GM12875 (cell line): ENCODE results near the gene CPNE6.

Experiments used
- H3K4me3 ChIP-seq: one replicate; pipeline ENCODE4 v1.5.1; 2011; ENCODE audit warnings: low read depth, low read length, control low read depth
- TF ChIP-seq, protein P1 (sequence below): IDR thresholded peaks from 2 replicates; pipeline ENCODE4 v1.5.1; 2011; ENCODE audit warnings: low read depth, mild to moderate bottlenecking, control low read depth, inconsistent platforms, low read length, moderate library complexity, borderline replicate concordance; ENCODE audit not compliant: insufficient read depth

Gene CPNE6

DNA sequence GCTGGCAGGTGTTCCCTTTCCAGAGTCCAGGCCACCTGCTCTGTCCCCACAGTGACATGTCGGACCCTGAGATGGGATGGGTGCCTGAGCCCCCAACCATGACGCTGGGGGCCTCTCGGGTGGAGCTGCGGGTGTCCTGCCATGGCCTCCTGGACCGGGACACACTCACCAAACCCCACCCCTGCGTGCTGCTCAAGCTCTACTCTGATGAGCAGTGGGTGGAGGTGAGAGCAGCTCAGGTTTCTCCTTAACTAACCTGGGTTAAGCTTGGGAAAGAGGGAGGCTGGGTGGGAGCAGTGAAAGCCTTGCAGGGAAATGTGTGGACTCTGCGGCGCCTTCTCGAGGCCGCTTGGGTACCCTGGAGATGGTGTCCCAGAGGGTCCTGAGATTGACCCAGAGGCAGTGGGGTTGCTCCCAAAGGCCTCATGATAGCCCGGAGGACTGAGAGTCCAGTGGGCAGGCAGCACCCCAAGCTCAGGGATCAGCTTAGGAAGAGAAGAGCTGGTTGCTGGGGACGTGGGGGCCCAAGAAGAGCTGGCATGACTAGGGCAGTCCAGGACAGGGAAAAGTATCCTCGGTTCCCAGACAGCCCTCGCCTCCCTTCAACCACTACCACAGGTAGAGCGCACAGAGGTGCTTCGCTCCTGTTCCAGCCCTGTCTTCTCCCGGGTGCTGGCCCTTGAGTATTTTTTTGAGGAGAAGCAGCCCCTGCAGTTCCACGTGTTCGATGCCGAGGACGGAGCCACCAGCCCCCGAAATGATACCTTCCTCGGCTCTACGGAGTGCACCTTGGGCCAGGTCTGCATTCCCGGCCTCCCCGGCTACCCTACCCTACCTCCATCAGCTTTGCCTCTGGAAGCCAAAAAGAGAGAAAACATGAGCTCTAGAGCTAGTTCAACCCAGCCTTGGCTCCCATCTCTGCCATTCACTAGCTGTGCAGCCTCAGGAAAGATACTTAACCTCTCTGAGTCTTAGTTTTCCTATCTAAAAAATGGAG lies 1.8 kb downstream of the CPNE6 start:
- no peak overlapping the region for H3K4me3 ChIP-seq
- TF ChIP-seq, protein P1, sequence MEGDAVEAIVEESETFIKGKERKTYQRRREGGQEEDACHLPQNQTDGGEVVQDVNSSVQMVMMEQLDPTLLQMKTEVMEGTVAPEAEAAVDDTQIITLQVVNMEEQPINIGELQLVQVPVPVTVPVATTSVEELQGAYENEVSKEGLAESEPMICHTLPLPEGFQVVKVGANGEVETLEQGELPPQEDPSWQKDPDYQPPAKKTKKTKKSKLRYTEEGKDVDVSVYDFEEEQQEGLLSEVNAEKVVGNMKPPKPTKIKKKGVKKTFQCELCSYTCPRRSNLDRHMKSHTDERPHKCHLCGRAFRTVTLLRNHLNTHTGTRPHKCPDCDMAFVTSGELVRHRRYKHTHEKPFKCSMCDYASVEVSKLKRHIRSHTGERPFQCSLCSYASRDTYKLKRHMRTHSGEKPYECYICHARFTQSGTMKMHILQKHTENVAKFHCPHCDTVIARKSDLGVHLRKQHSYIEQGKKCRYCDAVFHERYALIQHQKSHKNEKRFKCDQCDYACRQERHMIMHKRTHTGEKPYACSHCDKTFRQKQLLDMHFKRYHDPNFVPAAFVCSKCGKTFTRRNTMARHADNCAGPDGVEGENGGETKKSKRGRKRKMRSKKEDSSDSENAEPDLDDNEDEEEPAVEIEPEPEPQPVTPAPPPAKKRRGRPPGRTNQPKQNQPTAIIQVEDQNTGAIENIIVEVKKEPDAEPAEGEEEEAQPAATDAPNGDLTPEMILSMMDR: no peak

DNA sequence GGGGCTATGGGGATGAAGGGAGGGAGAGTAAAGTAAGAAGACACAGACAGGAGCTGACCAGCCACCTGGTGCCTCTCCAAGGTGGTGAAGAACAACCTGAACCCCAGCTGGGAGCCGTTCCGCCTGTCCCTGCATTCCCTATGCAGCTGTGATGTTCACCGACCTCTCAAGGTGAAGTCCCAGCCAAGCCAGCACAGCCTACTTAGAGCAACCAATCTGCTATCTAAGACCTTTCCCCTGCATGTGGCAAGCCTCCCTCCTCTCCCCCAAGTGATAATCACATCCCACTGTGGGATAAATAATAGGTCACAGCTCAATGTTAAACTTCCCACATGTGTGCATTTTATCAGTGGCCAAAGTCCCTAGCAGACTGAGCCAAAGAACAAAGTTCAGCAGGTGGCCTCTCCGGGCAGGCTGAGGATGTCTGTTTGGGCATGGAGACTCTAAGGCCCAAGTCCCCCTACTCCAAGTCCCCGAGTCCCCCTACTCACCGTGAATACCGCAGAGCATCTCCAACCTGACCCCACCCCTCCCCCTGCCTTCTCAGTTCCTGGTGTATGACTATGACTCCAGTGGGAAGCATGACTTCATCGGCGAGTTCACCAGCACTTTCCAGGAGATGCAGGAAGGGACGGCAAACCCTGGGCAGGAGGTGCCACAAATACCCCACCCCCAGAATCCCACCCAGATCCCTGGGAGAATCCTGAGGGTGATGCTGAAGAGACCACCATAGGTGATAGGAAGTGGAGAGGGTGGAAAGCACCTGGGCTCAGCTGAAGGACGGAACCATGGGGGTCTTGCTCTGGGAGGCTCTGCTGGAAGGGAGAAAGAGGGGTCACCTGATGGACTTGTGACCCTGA lies 3.5 kb downstream of the CPNE6 start:
- TF ChIP-seq, protein P1: no peak
- no peak overlapping the region for H3K4me3 ChIP-seq

DNA sequence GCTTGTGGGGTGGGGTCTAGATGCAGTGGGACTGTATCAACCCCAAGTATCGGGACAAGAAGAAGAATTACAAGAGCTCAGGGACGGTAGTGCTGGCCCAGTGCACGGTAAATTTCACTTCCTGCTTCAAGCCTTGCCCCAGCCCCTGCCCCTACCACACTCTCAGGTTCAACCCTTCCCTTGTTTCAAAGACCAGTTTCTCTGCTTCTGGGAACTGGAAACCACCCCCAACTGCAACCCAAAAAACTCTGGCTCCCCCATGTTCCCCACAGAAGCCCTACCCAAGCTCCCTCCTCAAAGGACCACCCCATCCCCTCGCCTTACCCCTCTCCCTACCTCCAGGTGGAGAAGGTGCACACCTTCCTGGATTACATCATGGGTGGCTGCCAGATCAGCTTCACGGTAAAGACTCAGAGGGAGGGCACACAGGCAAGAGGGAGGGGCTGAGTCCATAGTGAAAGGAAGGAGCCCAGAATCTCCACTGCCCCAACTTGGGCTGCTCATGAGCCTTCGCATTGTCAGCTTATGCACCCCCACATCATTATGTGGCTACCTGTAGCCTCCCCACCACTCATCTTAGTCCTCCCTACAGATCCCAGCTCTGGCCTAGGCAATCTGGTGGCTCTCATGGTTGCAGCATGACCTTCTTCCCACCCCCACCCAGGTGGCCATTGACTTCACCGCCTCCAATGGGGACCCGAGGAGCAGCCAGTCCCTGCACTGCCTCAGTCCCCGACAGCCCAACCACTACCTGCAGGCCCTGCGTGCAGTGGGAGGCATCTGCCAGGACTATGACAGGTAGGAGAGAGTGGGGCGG lies 4.3 kb downstream of the CPNE6 start:
- TF ChIP-seq, protein P1: no peak
- no peak overlapping the region for H3K4me3 ChIP-seq

DNA sequence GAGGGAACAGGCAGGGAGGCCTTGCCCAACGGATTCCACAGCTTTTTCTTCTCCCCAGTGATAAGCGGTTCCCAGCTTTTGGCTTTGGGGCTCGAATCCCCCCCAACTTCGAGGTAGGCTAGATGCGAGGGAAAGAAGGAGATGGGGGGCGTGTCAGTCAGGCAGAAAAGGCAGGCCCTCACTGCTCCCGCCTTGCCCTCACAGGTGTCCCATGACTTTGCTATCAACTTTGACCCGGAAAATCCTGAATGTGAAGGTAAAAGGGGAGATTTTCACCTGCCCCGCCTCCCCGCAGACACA lies 4.9 kb downstream of the CPNE6 start:
- H3K4me3 ChIP-seq: no peak overlapping the region
- TF ChIP-seq, protein P1: no peak

DNA sequence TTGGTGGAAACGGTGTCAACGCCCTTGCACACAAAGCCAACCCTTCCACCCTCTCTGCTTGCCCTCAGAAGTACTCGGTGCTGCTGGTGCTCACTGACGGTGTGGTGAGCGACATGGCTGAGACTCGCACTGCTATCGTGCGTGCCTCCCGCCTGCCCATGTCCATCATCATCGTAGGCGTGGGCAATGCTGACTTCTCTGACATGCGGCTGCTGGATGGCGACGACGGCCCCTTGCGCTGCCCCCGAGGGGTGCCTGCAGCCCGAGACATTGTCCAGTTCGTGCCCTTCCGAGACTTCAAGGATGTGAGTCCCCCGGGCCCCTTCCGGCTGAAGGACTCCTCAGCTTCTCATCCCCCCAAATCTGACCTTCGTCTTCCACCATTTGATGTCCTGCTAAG lies 5.7 kb downstream of the CPNE6 start:
- TF ChIP-seq, protein P1: no peak
- H3K4me3 ChIP-seq: no peak overlapping the region

DNA sequence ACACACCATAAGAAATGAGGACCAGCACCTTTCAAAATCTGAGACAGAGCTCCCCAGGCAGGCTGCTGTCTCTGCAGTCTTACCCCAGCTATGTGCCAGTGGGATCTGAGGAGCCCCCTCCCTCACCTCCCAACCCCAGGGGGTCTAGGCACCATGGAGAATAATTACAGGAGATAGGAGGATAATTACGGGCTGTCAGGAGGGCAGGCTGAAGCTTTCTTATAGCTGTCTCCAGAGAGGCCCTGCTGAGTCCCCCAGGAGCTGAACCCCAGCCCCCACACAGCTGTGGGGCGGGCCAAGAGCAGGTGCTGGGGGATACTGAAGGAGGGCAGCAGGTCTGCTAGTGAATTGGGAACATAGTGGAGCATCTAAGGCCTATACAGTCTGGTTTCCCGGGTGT lies 6.8 kb downstream of the CPNE6 start:
- no peak overlapping the region for H3K4me3 ChIP-seq
- TF ChIP-seq, protein P1: no peak
